Right lobe of liver (tissue), 6 donors: ENCODE results near the gene MCEMP1. TPM values are rescaled to one million over a fixed set of nuclear protein-coding genes. Genes with fewer than 3 reads are reported as not detected.

Experiments used
- ATAC-seq, 4 donors: fragments of 200-7000 bp; cut with Tn5 transposase; one replicate each; pipeline ENCODE4 v1.9.1; 2020; ENCODE audit warnings: mild to moderate bottlenecking in 4 of 4, moderate library complexity in 4 of 4
- DNase-seq, 3 donors: peaks; one replicate each; pipeline ENCODE4 v3.0.0-alpha.2; 2020
- H3K27ac ChIP-seq, 3 donors: fragments of 200-600 bp; one replicate each; pipeline ENCODE4 v1.8.0; 2022
- H3K27me3 ChIP-seq, 2 donors: fragments of 200-600 bp; one replicate each; pipeline ENCODE4 v1.8.0; 2022
- H3K36me3 ChIP-seq, 4 donors: fragments of 200-600 bp; sonication (generic) in 1 of 4; one replicate each; pipeline versions ENCODE4 v1.5.1 to v1.8.0; 2017 to 2022; ENCODE audit warnings: control low read depth in 1 of 4
- H3K4me1 ChIP-seq, 4 donors: fragments of 200-600 bp; sonication (generic) in 1 of 4; one replicate each; pipeline versions ENCODE4 v1.5.1 to v1.8.0; 2017 to 2022; ENCODE audit warnings: control low read depth in 1 of 4
- H3K4me3 ChIP-seq, 3 donors: fragments of 200-600 bp; one replicate each; pipeline ENCODE4 v1.8.0; 2022
- H3K9me3 ChIP-seq, 4 donors: fragments of 200-600 bp; sonication (generic) in 1 of 4; one replicate each; pipeline versions ENCODE4 v1.5.1 to v1.8.0; 2017 to 2022; ENCODE audit warnings: control low read depth in 1 of 4
- CTCF ChIP-seq, 4 donors: fragments of 200-600 bp in 3 of 4; fragments of 450-650 bp in 1 of 4; IDR thresholded peaks; one replicate each; pipeline versions ENCODE4 v1.5.1 to v1.8.0; 2016 to 2022; ENCODE audit warnings: antibody characterized with exemption in 4 of 4, mild to moderate bottlenecking in 2 of 4
- POLR2A ChIP-seq: fragments of 450-650 bp; IDR thresholded peaks from one replicate; pipeline ENCODE4 v1.6.1; 2017; ENCODE audit warnings: antibody characterized with exemption, mild to moderate bottlenecking
- WGBS: methylation state at CpG from one replicate; pipeline ENCODE4 v1.1.6; 2018; ENCODE audit warnings: low coverage, low lambda C conversion rate; ENCODE audit not compliant: insufficient coverage; ENCODE audit errors: missing lambda C conversion rate; 5-methylcytosine and 5-hydroxymethylcytosine counted together
- intact Hi-C, 2 donors: fragments of 100-400 bp; cut with DNase I; formaldehyde crosslinking; loops; one replicate each; pipeline versions ENCODE4 v1.11.2 to v1.14.1; 2022
- total RNA-seq, 6 experiments: library from RNA; depleted of rRNA in 2 of 6; stranded (reverse); fragments of >200 nt in 2 of 6; fragmentation: NEBNext Ultra II Directional in 3 of 6; extraction: Animal tissue kit (Norgen Biotek cat#: 25700) in 3 of 6; gene quantifications; one replicate each; pipeline versions ENCODE4 v1.1.0 to v1.2.4, GENCODE V29; 2016 to 2023
- donor health status: DM: no; HTN: yes; CAD: no.
- donor health status: DM: no; HTN: no; CAD: no.
- donor health status: DM: no; HTN: no; CAD: no.
- donor health status: DM: no; HTN: yes; CAD: no.
- donor health status: DM: no; HTN: yes; CAD: no.

MCEMP1 gene
- total RNA-seq, 6 experiments from 2014 or later: 0.11 to 0.86 (median 0.34) TPM

GRCh38 chr19:7639863-7640348 is 37.0 kb upstream of the MCEMP1 start:
- 78% methylated on average over 5 of the region's 13 CpGs for WGBS

GRCh38 chr19:7640803-7641202 is 36.1 kb upstream of the MCEMP1 start:
- 93% methylated on average over 3 of the region's 11 CpGs for WGBS
- Histone ChIP-seq H3K4me3 (no peak overlapping the region), H3K9me3 (no peaks in the 10 kb centered on the region), H3K27ac (no peak overlapping the region), H3K4me1 (peaks cover 0 to 4% (median 0%) of the 10 kb centered on the region in 4 donors), H3K36me3 (no peaks in the 10 kb centered on the region), H3K27me3 (no peaks in the 10 kb centered on the region)
- ATAC-seq (no peak), DNase-seq (no peak)
- TF ChIP-seq CTCF (IDR thresholded peaks at IDR 0.05): no peak
- no peak for TF ChIP-seq POLR2A
- intact Hi-C loops: no loop called here

More at GRCh38 chr19:7639863-7640348, 37.0 kb upstream of the MCEMP1 start:
- TF ChIP-seq CTCF (IDR thresholded peaks at IDR 0.05) (no peak), POLR2A (no peak)
- intact Hi-C loops: no loop called here
- Histone ChIP-seq H3K9me3 (no peaks in the 10 kb centered on the region), H3K4me3 (no peak overlapping the region), H3K27ac (no peak overlapping the region), H3K4me1 (peaks cover 0 to 4% (median 0%) of the 10 kb centered on the region in 4 donors), H3K27me3 (no peaks in the 10 kb centered on the region), H3K36me3 (no peaks in the 10 kb centered on the region)
- ATAC-seq (no peak), DNase-seq (no peak)

- intact Hi-C loops: no loop called here
- Histone ChIP-seq H3K27me3 (no peaks in the 10 kb centered on the region), H3K4me1 (peaks cover 0 to 4% (median 0%) of the 10 kb centered on the region in 4 donors), H3K27ac (no peak overlapping the region), H3K36me3 (no peaks in the 10 kb centered on the region), H3K9me3 (no peaks in the 10 kb centered on the region), H3K4me3 (no peak overlapping the region)
- WGBS: 93% methylated on average over 21 of the region's 43 CpGs
- TF ChIP-seq POLR2A: no peak
- no peak for TF ChIP-seq CTCF (IDR thresholded peaks at IDR 0.05)
- ATAC-seq (no peak), DNase-seq (no peak)
Observed at GRCh38 chr19:7641290-7642276, 35.3 kb upstream of the MCEMP1 start.

GRCh38 chr19:7642295-7643030 is 34.4 kb upstream of the MCEMP1 start:
- Histone ChIP-seq H3K4me1 (peaks cover 0 to 4% (median 0%) of the 10 kb centered on the region in 4 donors), H3K36me3 (no peaks in the 10 kb centered on the region), H3K27me3 (no peaks in the 10 kb centered on the region), H3K4me3 (no peak overlapping the region), H3K9me3 (no peaks in the 10 kb centered on the region), H3K27ac (no peak overlapping the region)
- whole genome bisulfite sequencing: 87% methylated on average over 3 of the region's 27 CpGs
- ATAC-seq (no peak), DNase-seq (peak in 1 of 3 donors; percentile 45)
- no peak for TF ChIP-seq POLR2A
- TF ChIP-seq CTCF (IDR thresholded peaks at IDR 0.05): no peak
- intact Hi-C loops: no loop called here
